PFSK-1 (cell line): ENCODE measurements around the gene IQGAP2.

Experiments
- REST ChIP-seq, 2 experiments: IDR thresholded peaks; 2 replicates each; pipeline versions ENCODE4 v1.6.1 to v1.8.0; 2011 to 2012; ENCODE audit warnings: low read depth in 2 of 2, low read length in 2 of 2, control low read depth in 1 of 2, inconsistent platforms in 1 of 2, mild to moderate bottlenecking in 1 of 2, moderate library complexity in 1 of 2; ENCODE audit not compliant: insufficient read depth in 1 of 2
- TAF1 ChIP-seq: IDR thresholded peaks from 2 replicates; pipeline ENCODE4 v1.6.1; 2012; ENCODE audit warnings: low read length, control low read depth, borderline replicate concordance; ENCODE audit not compliant: insufficient read depth

- TF ChIP-seq REST (IDR thresholded peaks at IDR 0.05; ENCODE audit: insufficient read depth in 1 of 2, low read depth in 2 of 2, low read length in 2 of 2) (no peak), TAF1 (no peak)
Measured at GRCh38 chr5:76670508-76670907, 267.4 kb downstream of the IQGAP2 start.
